K562 treated with DMSO at 1 percent for 48 hours (cell line): ENCODE measurements around the gene CRLF2. TPM values are rescaled to one million over a fixed set of nuclear protein-coding genes. Genes with fewer than 3 reads are reported as not detected.

Experiments used
- total RNA-seq: library from RNA; unstranded; fragments of 300-600 nt; gene quantifications from 2 replicates; pipeline ENCODE4 v1.2.3, GENCODE V29; 2022; ENCODE audit warnings: low replicate concordance; ENCODE audit errors: extremely low read depth

Gene CRLF2
- total RNA-seq, result not detected in 2 replicates

GRCh38 chrX:1212532-1212931, at the start of gene CRLF2:
TSS of gene CRLF2 (minus strand) at chrX:1212649. CDS start at chrX:1212634, 15 bp downstream.

Other genes starting within 250 kb of the CRLF2 start
- gene CSF2RA, start 56.2 kb upstream of the CRLF2 start, total RNA-seq, result not detected in 2 replicates
- not detected in 2 replicates for gene IL3RA, start 124.1 kb upstream of the CRLF2 start, total RNA-seq
- 193 TPM in 1 of 2 replicates, not detected in the other for gene SLC25A6, start 179.5 kb upstream of the CRLF2 start, total RNA-seq
- not detected in 2 replicates for gene ASMTL, start 240.3 kb upstream of the CRLF2 start, total RNA-seq